ENCODE measurements around the gene CARD6.
"Not testable (repeated sequence)": the region's sequence is repeated elsewhere in the genome, so short reads cannot be mapped to it uniquely, and the experiment has no call there.

Gene CARD6

GRCh38 chr5:40873286-40873880 is 32.2 kb downstream of the CARD6 start:
- DNase-seq (ENCODE audit: low read depth), result no peak

DNA sequence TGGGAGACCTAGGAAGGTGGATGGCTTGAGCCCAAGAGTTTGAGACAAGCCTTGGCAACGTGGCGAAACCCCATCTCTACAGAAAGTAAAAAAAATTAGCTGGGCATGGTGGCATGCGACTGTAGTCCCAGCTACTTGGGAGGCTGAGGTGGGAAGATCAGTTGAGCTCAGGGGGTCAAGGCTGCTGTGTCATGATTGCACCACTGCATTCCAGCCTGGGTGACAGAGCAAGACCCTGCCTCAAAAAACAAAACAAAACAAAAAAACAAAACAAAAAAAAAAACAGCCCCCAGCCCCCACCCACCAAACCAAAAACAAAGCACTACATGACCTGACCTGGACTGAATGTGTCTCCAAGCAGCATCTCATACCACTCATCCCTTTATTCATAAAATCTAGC is 34.8 kb downstream of the CARD6 start:
- no peak for DNase-seq (ENCODE audit: low read depth)

- no peak for DNase-seq (ENCODE audit: low read depth)
Measured at GRCh38 chr5:40877371-40877988, 36.3 kb downstream of the CARD6 start.

- DNase-seq (ENCODE audit: low read depth), result no peak
Measured at GRCh38 chr5:40879163-40879942, 38.2 kb downstream of the CARD6 start.

GRCh38 chr5:40882291-40882690 is 41.1 kb downstream of the CARD6 start:
- no peak for DNase-seq (ENCODE audit: low read depth)

- DNase-seq (ENCODE audit: low read depth), result not testable (repeated sequence)
Measured at GRCh38 chr5:40883051-40883450, 41.9 kb downstream of the CARD6 start.

DNA sequence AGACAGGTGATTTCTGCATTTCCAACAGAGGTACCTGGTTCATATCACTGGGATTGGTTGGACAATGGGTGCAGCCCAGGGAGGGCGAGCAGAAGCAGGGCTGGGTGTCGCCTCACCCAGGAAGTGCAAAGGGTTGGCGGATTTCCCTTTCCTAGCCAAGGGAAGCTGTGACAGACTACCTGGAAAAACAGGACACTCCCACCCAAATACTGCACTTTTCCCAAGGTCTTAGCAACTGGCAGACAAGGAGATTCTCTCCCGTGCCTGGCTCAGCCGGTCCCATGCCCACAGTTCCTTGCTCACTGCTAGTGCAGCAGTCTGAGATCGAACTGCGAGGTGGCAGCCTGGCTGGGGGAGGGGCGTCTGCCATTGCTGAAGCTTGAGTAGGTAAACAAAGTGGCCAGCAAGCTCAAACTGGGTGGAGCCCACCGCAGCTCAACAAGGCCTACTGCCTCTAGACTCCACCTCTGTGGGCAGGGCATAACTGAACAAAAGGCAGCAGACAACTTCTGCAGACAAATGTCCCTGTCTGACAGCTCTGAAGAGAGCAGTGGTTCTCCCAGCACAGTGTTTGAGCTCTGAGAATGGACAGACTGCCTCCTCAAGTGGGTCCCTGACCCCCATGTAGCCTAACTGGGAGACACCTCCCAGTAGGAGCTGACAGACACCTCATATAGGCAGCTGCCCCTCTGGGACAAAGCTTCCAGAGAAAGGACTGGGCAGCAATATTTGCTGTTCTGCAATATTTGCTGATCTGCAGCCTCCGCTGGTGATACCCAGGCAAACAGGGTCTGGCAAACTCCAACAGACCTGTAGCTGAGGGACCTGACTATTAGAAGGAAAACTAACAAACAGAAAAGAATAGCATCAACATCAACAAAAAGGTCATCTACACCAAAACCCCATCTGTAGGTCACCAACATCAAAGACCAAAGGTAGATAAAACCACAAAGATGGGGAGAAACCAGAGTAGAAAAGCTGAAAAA is 54.6 kb downstream of the CARD6 start:
- not testable (repeated sequence) for DNase-seq (ENCODE audit: low read depth)

- peak; percentile 3 for DNase-seq (ENCODE audit: low read depth)
Measured at GRCh38 chr5:40904205-40904993, 63.2 kb downstream of the CARD6 start.

DNA sequence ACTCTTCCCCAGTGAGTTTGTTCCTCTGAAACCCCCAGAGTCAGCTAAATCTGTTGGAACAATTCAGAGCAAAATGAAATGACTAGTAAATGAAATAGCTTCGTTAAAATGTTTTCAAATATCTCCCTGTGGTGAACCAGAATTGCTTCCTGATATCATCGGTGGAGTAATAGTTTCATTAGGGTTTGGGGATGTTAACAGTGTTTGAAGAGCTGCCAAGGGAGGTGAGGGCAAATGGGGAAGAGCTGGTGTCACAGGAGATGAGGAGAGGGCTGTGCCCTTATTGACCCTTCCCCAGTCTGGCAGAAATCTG is 63.8 kb downstream of the CARD6 start:
- no peak for DNase-seq (ENCODE audit: low read depth)

DNA sequence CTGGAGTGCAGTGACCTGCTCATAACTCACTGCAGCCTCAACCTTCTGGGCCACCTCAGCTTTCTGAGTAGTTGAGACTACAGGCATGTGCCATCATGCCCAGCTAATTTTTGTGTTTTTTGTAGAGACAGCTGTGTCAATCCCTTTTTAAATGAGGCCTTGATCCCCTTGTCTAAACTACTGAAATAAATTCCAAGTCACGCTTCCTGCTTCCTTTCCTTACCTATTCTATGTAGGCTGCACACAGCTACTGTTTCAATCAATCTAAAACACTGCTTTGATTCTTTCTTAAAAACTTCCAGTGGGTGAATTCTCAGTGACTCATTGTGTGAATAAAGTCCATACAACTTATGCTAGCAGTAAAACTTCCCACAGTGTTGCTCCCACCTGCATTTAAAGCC is 65.2 kb downstream of the CARD6 start:
- no peak for DNase-seq (ENCODE audit: low read depth)

DNA sequence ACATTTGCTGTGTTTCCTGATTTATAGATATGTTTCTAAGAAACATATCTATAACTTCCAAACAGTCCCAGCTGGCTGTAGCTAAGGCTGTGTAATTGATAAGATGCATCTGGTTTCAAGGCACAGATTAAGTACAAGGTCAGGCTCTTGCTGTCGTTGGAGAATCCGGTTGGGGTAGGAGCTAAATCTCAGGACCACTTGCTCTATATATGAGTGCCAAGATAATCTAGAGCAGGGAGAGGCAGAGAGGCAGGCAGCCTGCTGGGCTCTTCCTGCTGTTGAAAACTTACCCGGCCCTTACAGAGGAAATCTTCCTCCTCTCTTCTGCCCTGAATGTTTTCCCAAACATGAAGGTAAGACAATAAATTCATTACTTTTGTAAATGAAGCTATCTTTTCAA is 68.1 kb downstream of the CARD6 start, which contains the start of gene C7:
TSS of gene C7 (plus strand) at position 234 of the 400 bp plus-strand sequence. CDS start at position 348, 114 bp downstream.
- DNase-seq (ENCODE audit: low read depth), result no peak

- no peak for DNase-seq (ENCODE audit: low read depth)
Measured at GRCh38 chr5:40909723-40910122, 68.6 kb downstream of the CARD6 start.
